HG03558 (cell line): ENCODE measurements around the gene CXXC5.

Experiments
- ATAC-seq: cut with Tn5 transposase; IDR thresholded peaks from one replicate; pipeline ENCODE4 v1.9.1; 2021; ENCODE audit warnings: moderate number of reproducible peaks; ENCODE audit not compliant: unreplicated experiment; ENCODE audit errors: extremely low read depth

CXXC5 gene

GRCh38 chr5:139732019-139732418 is 83.9 kb downstream of the CXXC5 start:
- ATAC-seq, result no peak

- no peak for ATAC-seq
Measured at GRCh38 chr5:139733010-139733688, 85.0 kb downstream of the CXXC5 start.
